NCI-H2081 treated with DMSO at 0.1 percent for 48 hours (cell line): ENCODE data around the gene CDK8.
"Not testable (repeated sequence)": the region's sequence is repeated elsewhere in the genome, so short reads cannot be mapped to it uniquely, and the experiment has no call there.

Experiments
- DNase-seq: peaks from one replicate; lab custom pipeline; 2025; lab: John Stamatoyannopoulos, UW

Gene CDK8

DNA sequence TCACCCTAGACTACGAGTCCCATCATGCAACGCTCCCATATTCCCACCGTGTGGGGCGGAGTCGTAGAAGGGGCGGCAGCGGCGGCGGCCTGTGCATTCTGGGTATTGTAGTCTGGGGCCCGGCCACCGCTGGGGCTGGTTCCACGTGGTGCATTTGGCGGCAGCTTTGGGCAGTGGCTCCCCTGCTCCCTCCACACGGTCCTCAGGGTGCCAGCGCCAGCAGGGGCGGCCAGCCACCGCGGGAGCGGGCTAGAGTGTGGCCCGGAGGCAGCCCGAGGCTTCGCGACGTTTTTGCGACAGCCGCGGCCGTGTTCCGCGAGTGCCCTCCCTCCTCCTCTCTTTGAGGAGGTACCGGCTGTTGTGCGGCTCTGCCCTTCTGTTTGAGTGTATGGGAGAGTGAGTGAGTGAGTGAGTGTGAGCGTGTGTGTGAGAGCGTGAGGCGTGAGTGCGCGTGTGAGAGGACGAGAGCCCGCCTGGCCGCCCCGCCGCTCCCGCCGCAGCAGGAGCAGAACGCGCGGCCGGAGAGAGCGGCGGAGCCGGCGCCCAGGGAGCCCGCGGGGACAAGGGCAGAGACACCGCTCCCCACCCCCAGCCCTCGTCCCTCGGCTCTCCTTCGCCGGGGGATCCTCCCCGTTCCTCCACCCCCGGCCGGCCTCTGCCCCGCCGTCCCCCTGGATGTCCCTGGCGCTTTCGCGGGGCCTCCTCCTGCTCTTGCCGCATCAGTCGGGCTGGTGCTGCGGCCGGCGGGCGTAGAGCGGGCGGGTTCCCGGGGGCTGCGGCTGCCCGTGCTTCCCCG lies at the start of gene CDK8:
Gene CDK8, plus strand, starts transcription at position 343 of the 796 bp plus-strand sequence. CDS start 513 bp downstream, outside the sequence.
- DNase-seq = peak; percentile 73

GRCh38 chr13:26208287-26208686 lies 45.6 kb upstream of the CDK8 start:
- DNase-seq = no peak

GRCh38 chr13:26213345-26213744 lies 40.6 kb upstream of the CDK8 start:
- no peak for DNase-seq

DNA sequence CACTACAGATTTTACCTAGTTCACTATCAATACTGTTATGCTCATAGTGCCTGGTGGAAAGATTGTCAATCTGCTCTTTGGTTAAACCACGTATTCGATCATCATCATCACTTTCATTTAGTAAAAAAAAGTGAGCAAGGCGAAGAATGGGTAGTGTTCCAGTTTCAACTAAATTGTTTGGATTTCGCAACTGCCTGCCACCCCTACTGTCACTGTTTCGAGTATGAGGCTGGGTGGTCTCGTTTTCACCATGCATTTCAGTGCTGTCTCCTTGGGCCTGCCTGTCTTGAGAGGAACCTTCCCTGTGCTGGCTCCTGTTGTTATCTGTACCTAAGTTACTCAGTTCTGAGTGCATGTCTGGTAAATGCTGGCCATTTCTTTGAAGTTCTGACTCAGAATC lies 39.9 kb upstream of the CDK8 start:
- DNase-seq = no peak

- no peak for DNase-seq
Observed at GRCh38 chr13:26216042-26216441, 37.9 kb upstream of the CDK8 start.

- no peak for DNase-seq
Observed at GRCh38 chr13:26219726-26220125, 34.2 kb upstream of the CDK8 start.

GRCh38 chr13:26220575-26220974 lies 33.4 kb upstream of the CDK8 start:
- no peak for DNase-seq

GRCh38 chr13:26221399-26221720 lies 32.6 kb upstream of the CDK8 start:
- DNase-seq = no peak

- peak; percentile 77 for DNase-seq
Observed at GRCh38 chr13:26221721-26222519, 32.0 kb upstream of the CDK8 start, which contains the start of gene RNF6. RNF6 (minus strand) TSS chr13:26222314; CDS start chr13:26219649, 2,665 bp downstream.

DNA sequence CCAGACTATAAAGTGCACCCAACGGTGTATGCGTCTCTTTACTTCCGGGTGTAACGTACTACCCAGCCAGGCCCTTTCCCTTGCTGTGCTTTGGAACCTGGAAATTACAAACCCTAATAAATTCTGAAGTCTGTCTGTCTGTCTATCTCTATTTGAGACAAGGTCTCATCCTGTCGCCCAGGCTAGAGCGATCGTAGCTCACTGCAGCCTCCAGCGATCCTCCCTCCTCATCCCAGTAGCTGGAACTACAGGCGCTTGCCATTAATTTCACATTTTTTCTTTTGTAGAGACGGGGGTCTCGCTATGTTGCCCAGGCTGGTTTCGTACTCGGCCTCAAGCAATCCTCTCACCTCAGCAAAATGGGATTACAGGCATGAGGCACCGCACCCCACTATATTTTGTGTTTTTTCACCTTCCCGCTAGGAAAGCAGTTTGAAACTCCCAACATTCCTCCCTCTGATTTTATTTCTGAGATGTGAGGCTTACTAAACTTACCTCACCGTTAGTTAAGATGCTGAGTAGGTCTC lies 31.3 kb upstream of the CDK8 start:
- no peak for DNase-seq

DNA sequence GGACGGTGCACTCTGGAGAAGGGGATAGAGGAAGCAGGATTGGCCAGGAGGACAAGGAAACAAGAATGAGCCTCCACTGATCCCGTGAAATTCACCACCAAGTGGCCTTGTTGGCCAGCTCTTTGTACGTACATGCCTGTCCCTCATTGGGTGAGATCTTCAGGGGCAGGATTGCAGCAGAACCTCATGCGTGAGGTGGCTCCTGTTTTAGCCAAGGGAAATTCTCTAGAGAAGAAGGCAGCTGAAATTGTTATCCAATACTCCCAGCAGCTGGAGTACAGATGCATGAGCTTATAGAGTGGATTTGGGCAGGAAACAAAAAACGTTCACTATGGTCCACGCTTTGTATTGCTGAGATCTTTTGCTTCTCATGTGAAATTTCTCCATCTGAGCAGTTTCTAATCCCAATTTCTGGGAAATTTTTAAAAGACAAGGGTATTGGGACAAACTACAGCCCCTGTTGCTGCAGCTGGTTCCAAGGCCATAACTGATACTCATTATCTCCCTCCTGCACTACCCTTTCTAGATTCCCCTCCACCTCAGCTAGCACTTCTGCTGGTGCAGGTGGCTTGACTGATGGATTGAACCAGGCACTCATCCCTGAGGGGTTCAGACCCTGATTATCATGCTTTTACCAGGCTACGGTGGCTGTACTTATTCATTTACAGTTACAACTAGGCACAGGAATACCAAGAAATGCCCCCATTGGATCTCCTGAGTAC lies 27.9 kb upstream of the CDK8 start:
- DNase-seq = no peak

DNA sequence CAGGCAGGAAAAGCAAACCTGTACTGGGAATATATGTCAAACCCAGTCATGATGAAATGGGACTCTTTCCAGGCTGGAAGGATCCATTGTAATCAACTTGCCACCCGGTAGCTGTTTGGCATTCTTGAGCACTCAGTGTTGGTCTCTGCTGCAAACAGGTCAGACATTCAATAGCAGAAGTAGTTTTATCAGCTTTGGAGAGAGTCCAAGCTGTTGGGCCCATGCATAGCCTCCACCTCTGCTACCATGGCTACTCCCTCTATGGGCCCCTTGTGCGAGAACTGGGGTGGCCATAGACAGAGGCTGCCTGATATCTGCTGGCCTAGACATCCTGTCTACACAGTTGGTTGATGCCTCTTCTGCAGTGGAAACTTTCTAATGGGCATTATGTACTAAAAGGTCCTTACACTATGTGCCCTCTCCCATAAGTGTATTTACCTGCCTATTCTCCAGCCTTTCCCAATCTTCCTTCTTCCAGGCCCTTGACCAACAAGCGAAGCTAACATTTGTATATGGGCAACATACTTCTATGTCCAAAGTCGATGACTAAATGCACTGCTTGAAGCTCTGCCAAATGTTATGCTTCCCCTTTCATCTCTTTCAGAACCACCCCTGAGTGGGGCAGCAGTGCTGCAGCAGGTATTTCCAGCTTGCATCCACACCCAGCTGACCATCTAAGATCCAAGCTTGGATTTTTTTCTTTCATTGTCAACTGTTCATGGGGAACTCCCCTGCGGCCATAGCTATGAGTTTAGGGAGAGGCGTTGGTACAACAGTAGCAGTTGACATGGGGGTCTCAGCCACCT lies 26.6 kb upstream of the CDK8 start:
- DNase-seq = no peak

- DNase-seq = no peak
Observed at GRCh38 chr13:26228096-26228495, 25.8 kb upstream of the CDK8 start.

- DNase-seq = no peak
Observed at GRCh38 chr13:26229080-26229615, 24.8 kb upstream of the CDK8 start.

DNA sequence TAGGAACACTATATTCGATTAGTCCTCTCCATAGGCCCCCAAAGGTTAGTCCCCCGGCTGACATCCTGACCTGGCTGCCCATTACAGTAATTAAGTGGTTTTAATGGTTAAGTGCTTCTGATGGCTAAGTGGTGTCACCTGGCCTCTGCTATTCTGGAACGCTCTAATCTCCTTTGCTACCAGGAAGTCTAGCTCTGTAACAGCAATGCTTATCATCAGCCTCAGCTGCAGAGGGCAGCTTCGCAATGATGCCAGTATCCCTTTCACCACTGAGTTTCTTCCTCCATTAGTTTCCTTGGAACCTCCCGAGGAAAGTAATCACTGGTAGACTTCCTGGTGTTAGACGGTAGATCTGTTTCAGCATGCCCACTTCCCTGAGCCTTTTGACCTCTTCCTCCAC lies 23.2 kb upstream of the CDK8 start:
- no peak for DNase-seq

GRCh38 chr13:26236296-26236695 lies 17.6 kb upstream of the CDK8 start:
- DNase-seq = no peak

GRCh38 chr13:26246154-26246553 lies 7.8 kb upstream of the CDK8 start:
- no peak for DNase-seq

DNA sequence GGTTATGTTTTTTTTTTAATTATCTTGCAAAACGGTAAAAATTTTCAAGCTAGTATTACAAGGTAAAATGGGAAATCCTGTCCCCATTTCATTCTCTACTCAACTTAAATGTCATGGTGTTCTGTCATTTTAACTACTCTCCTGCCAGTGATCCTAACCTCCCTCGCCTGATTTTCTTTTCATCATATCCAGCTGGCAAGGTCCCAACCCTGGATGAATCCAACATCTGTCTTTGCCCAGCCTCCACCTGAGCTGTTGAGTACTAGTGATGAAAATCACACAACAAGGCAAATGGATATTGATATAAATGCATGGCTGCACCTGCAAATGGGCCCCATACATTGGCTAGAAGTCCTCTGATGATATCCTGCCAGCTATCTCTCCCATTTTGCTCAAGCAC lies 6.9 kb upstream of the CDK8 start:
- DNase-seq = no peak

GRCh38 chr13:26247608-26248007 lies 6.3 kb upstream of the CDK8 start:
- DNase-seq = no peak

DNA sequence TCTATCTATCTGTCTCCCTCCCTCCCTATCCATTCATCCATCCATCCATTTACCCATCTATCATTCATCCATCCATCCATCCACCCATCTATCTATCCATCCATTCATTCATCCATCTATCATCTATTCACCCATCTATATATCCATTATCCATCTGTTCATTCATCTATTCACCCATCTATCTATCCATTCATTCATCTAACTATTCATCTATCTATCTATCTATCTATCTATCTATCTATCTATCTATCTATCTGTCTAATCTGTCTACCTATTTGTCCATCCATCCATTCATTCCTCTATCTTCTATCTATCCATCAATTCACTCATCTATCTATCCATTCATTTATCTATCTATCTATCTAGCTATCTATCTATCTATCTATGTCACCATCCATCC lies 4.4 kb upstream of the CDK8 start:
- no peak for DNase-seq

- not testable (repeated sequence) for DNase-seq
Observed at GRCh38 chr13:26252006-26252405, 1.9 kb upstream of the CDK8 start.
